ENCODE results near the gene TBXA2R.

The TBXA2R gene

DNA sequence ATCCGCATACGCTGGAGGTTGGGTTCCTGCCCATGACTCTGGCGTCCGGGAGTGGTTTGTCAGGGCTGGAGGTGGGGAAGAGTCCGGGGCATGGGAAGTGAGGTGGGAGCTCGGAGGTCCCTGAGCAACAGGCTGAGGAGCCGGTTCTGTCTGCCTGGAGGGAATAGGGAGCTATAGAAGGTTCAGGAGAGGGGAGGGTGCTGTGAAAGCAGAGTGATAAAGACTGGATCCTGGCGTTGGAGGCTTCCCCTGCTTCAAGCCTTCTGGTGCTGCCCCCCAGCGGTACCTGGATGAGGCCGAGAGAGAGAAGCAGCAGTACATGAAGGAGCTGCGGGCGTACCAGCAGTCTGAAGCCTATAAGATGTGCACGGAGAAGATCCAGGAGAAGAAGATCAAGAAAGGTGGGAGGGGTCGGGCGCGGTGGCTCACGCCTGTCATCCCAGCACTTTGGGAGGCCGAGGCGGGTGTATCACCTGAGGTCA lies 31.4 kb downstream of the TBXA2R start:
- no peak overlapping the region for H3K4me3 ChIP-seq (ENCODE audit: low read depth in 1 of 2, low read length in 1 of 2)

GRCh38 chr19:3573858-3574637 lies 32.6 kb downstream of the TBXA2R start:
- peak overlapping the region; percentile 86 for H3K27ac ChIP-seq
- peaks cover 5% of the 10 kb centered on the region for H3K36me3 ChIP-seq
- H3K4me1 ChIP-seq (ENCODE audit: control insufficient read depth in 1 of 2, insufficient read depth in 1 of 2, low read depth in 1 of 2, low read length in 1 of 2): peaks cover 22 to 28% of the 10 kb centered on the region in 2 experiments
- H3K27me3 ChIP-seq: no peaks in the 10 kb centered on the region
- TF ChIP-seq, protein P1, sequence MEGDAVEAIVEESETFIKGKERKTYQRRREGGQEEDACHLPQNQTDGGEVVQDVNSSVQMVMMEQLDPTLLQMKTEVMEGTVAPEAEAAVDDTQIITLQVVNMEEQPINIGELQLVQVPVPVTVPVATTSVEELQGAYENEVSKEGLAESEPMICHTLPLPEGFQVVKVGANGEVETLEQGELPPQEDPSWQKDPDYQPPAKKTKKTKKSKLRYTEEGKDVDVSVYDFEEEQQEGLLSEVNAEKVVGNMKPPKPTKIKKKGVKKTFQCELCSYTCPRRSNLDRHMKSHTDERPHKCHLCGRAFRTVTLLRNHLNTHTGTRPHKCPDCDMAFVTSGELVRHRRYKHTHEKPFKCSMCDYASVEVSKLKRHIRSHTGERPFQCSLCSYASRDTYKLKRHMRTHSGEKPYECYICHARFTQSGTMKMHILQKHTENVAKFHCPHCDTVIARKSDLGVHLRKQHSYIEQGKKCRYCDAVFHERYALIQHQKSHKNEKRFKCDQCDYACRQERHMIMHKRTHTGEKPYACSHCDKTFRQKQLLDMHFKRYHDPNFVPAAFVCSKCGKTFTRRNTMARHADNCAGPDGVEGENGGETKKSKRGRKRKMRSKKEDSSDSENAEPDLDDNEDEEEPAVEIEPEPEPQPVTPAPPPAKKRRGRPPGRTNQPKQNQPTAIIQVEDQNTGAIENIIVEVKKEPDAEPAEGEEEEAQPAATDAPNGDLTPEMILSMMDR (IDR thresholded peaks at IDR 0.05): no peak
- H3K4me3 ChIP-seq (ENCODE audit: low read depth in 1 of 2, low read length in 1 of 2): peak overlapping the region; percentile 83 to 99
- H3K9me3 ChIP-seq: no peaks in the 10 kb centered on the region

More for the DNA sequence above, 31.4 kb downstream of the TBXA2R start:
- TF ChIP-seq, protein P1 (IDR thresholded peaks at IDR 0.05): no peak
- H3K4me1 ChIP-seq (ENCODE audit: control insufficient read depth in 1 of 2, insufficient read depth in 1 of 2, low read depth in 1 of 2, low read length in 1 of 2): peaks cover 22 to 28% of the 10 kb centered on the region in 2 experiments
- H3K9me3 ChIP-seq: no peaks in the 10 kb centered on the region
- H3K27me3 ChIP-seq: no peaks in the 10 kb centered on the region
- H3K27ac ChIP-seq: peak overlapping the region; percentile 3
- peaks cover 5% of the 10 kb centered on the region for H3K36me3 ChIP-seq

GRCh38 chr19:3573162-3573857 lies 33.4 kb downstream of the TBXA2R start:
- TF ChIP-seq, protein P1 (IDR thresholded peaks at IDR 0.05): no peak

GRCh38 chr19:3572855-3573161 lies 33.9 kb downstream of the TBXA2R start, which contains the start of gene HMG20B:
Gene HMG20B (plus strand): TSS chr19:3572944. CDS start chr19:3573310, 366 bp downstream.
- Histone ChIP-seq H3K4me3 (ENCODE audit: low read depth in 1 of 2, low read length in 1 of 2) (peak within 1 kb of the TSS; percentile 83 to 99), H3K9me3 (no peaks in the 10 kb centered on the region), H3K27me3 (no peaks in the 10 kb centered on the region), H3K27ac (peak within 1 kb of the TSS; percentile 86), H3K36me3 (peaks cover 3% of the 10 kb centered on the region), H3K4me1 (ENCODE audit: control insufficient read depth in 1 of 2, insufficient read depth in 1 of 2, low read depth in 1 of 2, low read length in 1 of 2) (peaks cover 22 to 28% of the 10 kb centered on the region in 2 experiments)
- TF ChIP-seq, protein P1 (IDR thresholded peaks at IDR 0.05): no peak

More at GRCh38 chr19:3573162-3573857, 33.4 kb downstream of the TBXA2R start:
- Histone ChIP-seq H3K9me3 (no peaks in the 10 kb centered on the region), H3K36me3 (peaks cover 5% of the 10 kb centered on the region), H3K4me3 (ENCODE audit: low read depth in 1 of 2, low read length in 1 of 2) (peak overlapping the region; percentile 83 to 99), H3K4me1 (ENCODE audit: control insufficient read depth in 1 of 2, insufficient read depth in 1 of 2, low read depth in 1 of 2, low read length in 1 of 2) (peaks cover 22 to 28% of the 10 kb centered on the region in 2 experiments), H3K27me3 (no peaks in the 10 kb centered on the region), H3K27ac (peak overlapping the region; percentile 86)

DNA sequence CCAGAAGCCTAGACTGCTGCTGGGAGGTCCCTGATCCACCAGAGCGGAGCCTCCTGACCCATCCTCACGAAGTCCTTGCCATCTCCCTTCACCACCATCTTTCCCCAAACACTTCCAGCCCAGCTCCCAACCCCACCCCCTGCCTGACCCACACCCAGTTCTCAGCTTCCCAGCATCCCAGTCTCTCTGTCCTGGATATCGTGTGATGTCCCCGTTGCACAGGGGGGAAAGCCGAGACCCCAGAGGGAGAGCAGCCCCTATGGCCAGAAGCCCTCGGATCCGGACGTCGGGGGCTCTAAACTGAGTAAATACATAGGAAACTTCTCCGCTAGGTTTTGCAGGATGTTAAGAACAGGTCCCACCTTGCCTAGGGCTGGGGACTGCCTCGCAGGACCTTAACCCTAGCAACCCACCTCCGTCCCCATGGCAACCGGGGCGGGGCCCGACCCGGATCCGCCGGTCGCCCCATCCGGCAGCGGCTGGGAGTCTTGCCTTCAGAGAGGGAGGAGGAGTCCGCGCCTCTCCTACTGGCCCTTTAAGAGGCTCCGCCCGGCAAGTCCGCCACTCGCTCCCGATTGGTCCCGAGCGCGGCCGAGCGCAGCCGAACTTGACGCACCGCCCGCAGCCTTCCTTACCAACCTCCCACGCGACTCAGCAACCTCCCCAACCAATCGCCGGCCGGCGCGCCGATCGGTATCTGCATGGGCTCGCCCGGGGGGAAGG lies 34.4 kb downstream of the TBXA2R start:
- H3K4me3 ChIP-seq (ENCODE audit: low read depth in 1 of 2, low read length in 1 of 2): peak overlapping the region; percentile 83 to 99
- H3K27ac ChIP-seq: peak overlapping the region; percentile 86
- peaks cover 22 to 28% of the 10 kb centered on the region in 2 experiments for H3K4me1 ChIP-seq (ENCODE audit: control insufficient read depth in 1 of 2, insufficient read depth in 1 of 2, low read depth in 1 of 2, low read length in 1 of 2)
- TF ChIP-seq, protein P1 (IDR thresholded peaks at IDR 0.05): peak; percentile 59
- H3K27me3 ChIP-seq: no peaks in the 10 kb centered on the region
- H3K9me3 ChIP-seq: no peaks in the 10 kb centered on the region
- H3K36me3 ChIP-seq: no peaks in the 10 kb centered on the region
